ENCODE measurements around the gene TMEM9B. TPM values are rescaled to one million over a fixed set of nuclear protein-coding genes. Genes with fewer than 3 reads are reported as not detected.

The TMEM9B gene
- total RNA-seq, 1 experiment from 2014 or later: 13.6 TPM

DNA sequence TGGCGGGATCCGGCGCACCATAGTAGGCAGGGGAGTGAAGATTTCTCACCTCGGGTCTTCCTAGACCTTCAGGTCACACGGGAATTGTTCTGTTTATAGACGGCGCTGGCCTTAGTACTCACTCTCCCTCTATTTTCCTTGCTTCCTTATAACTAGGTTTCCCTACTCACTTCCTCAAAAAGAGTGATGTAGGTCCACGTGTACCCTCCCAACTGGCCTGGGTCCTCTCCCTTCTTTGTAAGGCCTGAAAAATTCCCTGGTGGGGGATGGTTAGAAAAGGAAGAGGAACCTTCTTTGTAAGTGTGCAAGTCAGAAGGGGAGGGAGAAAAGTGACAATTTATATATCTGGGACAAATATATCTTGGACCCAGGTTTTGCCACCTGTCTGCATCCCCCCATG lies 2.9 kb upstream of the TMEM9B start:
- no peak for DNase-seq
- Histone ChIP-seq H2AFZ (ENCODE audit: low read length) (no peak overlapping the region), H3K18ac (ENCODE audit: insufficient read length, low read depth, low read length) (no peak overlapping the region), H3K4ac (ENCODE audit: low read depth, low read length) (no peak overlapping the region), H3K79me2 (ENCODE audit: insufficient read depth, low read length) (0 out of 2 replicates have a peak, but pooled peaks cover 1% of the 10 kb centered on the region), H2AK5ac (ENCODE audit: insufficient read length, low read length) (no peak overlapping the region), H3T11ph (ENCODE audit: low read length) (no peak overlapping the region), H3K23ac (ENCODE audit: insufficient read length, low read depth, low read length) (no peak overlapping the region), H2BK20ac (ENCODE audit: low read depth, low read length, poor library complexity, severe bottlenecking) (no peak overlapping the region), H3K23me2 (ENCODE audit: insufficient read length, low read depth, low read length, poor library complexity, severe bottlenecking) (peaks cover 7% of the 10 kb centered on the region), H4K91ac (ENCODE audit: insufficient read length, low read depth, low read length) (no peak overlapping the region), H3K56ac (ENCODE audit: insufficient read length, low read depth, low read length) (no peak overlapping the region), H3K27ac (ENCODE audit: insufficient read length, low read depth, low read length) (no peak overlapping the region), H3K9me3 (ENCODE audit: control insufficient read depth, low read depth, low read length) (no peaks in the 10 kb centered on the region), H2BK120ac (ENCODE audit: low read depth, low read length, poor library complexity, severe bottlenecking) (no peak overlapping the region), H4K20me1 (ENCODE audit: control insufficient read depth, insufficient read depth, insufficient read length) (no peaks in the 10 kb centered on the region), H3K4me1 (ENCODE audit: insufficient read depth, low read length) (no peaks in the 10 kb centered on the region), H3K79me1 (ENCODE audit: insufficient read depth, low read depth, low read length, poor library complexity, severe bottlenecking) (no peaks in the 10 kb centered on the region), H3K4me2 (ENCODE audit: insufficient read depth, insufficient read length, low read length) (no peak overlapping the region), H4K5ac (ENCODE audit: insufficient read length, low read depth, low read length) (no peak overlapping the region), H2BK5ac (ENCODE audit: insufficient read length, low read length) (no peak overlapping the region), H2BK15ac (ENCODE audit: low read depth, low read length) (no peak overlapping the region), H3K14ac (ENCODE audit: insufficient read depth, low read length) (no peak overlapping the region), H4K8ac (replicated peaks; ENCODE audit: insufficient read length, low read depth, low read length) (no peak overlapping the region), H3K27me3 (ENCODE audit: insufficient read depth, low read length) (no peaks in the 10 kb centered on the region), H3K9ac (ENCODE audit: extremely low read depth, insufficient read length, low read length) (no peak overlapping the region), H2BK12ac (ENCODE audit: insufficient read length, low read depth, low read length) (no peak overlapping the region)
- H3K27ac Mint-ChIP-seq: no peak overlapping the region
- TF ChIP-seq, protein P1, sequence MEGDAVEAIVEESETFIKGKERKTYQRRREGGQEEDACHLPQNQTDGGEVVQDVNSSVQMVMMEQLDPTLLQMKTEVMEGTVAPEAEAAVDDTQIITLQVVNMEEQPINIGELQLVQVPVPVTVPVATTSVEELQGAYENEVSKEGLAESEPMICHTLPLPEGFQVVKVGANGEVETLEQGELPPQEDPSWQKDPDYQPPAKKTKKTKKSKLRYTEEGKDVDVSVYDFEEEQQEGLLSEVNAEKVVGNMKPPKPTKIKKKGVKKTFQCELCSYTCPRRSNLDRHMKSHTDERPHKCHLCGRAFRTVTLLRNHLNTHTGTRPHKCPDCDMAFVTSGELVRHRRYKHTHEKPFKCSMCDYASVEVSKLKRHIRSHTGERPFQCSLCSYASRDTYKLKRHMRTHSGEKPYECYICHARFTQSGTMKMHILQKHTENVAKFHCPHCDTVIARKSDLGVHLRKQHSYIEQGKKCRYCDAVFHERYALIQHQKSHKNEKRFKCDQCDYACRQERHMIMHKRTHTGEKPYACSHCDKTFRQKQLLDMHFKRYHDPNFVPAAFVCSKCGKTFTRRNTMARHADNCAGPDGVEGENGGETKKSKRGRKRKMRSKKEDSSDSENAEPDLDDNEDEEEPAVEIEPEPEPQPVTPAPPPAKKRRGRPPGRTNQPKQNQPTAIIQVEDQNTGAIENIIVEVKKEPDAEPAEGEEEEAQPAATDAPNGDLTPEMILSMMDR (conservative IDR thresholded peaks at IDR 0.05): no peak
- H3K36me3 Mint-ChIP-seq (ENCODE audit: insufficient read depth in 1 of 3, low read depth in 3 of 3): no peaks in the 10 kb centered on the region
- no CpG with 5 or more reads among the region's 8 CpGs for whole genome bisulfite sequencing (ENCODE audit: extremely low coverage, insufficient read length, low lambda C conversion rate)
- H3K4me3 Mint-ChIP-seq: no peak overlapping the region
- H3K9me3 Mint-ChIP-seq: peaks cover 0 to 2% of the 10 kb centered on the region in 2 experiments; a peak in 1 of 5 replicates
- no peaks in the 10 kb centered on the region for H3K27me3 Mint-ChIP-seq (ENCODE audit: low read depth)
- H3K4me1 Mint-ChIP-seq: peaks cover 9 to 16% of the 10 kb centered on the region in 2 experiments

All from H9 (cell line).